Activated T-cell treated with anti-CD3 and anti-CD28 coated beads for 1 hour (primary cell): ENCODE results near the gene SPON2.

Experiments
- DNase-seq: peaks from one replicate; pipeline ENCODE4 v3.0.0-alpha.2; 2020; ENCODE audit warnings: low read depth

The SPON2 gene

DNA sequence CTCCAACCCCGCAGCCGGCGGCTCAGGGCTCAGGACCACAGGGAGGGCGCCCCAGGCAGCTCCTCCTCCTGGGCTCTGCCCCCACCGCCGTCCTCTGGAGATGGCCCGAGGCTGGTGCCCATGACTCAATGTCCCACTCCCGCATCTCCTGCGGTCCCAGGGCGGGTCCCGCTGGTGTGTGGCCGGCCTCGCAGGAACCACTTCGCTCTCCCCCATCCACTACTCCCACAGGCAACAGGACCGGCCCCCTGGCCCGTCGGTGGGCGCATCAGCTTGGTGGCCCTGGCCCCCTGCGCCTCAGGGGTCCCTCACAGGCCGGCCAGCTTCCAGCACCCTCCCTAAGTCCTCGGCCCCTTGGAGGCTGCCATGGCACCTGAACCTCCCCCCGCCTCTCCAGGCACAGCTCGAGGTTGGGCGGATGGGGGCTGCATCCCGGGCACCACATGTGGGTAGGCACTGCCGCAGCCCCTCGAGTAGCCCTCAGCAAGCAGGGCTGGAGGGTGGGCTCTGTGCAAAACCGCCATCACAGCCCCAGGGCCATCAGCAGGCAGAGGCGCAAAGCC is 22.8 kb upstream of the SPON2 start:
- no peak for DNase-seq

DNA sequence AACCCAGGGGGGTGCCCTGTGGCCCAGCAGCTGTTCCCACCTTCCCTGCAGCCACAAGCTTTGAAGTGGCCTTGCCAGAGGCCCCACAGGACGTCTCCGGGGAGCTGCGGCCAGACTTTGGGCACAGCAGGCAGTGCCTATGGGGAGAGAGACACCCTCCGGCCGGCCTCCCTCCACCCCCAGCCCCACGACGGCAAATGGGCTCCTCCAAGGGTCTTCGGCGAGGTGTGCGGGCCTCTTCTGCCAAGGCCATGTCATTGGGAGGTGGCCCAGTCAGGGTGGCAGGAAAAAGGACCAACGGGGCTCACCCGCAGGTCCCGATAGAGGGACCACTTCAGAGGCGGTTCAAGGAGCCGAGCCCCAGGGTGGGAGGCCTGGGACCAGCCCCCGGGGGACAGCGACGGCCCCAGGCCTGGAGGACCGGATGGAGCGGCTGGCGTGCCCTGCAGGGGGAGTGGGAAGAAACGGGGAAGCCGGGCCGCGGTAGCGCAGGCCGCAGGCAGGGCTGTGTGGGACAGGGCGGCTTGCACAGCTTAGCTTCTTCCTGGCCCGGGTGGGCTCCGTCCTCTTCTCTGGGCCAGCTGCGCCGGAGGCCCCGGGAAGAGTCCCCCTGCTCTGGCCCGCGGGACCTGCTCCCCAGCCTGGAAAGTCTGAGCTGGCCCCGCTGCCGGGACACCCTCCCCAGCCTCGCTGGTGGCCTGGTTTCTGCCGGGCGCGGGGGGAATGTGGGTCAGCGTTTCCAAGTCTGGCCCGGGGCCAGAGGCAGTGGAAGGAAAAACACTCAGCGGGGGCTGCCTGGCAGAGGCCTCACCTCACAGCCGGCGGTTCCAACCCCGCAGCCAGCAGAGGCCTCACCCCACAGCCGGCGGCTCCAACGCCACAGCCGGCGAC is 21.9 kb upstream of the SPON2 start:
- DNase-seq = no peak

DNA sequence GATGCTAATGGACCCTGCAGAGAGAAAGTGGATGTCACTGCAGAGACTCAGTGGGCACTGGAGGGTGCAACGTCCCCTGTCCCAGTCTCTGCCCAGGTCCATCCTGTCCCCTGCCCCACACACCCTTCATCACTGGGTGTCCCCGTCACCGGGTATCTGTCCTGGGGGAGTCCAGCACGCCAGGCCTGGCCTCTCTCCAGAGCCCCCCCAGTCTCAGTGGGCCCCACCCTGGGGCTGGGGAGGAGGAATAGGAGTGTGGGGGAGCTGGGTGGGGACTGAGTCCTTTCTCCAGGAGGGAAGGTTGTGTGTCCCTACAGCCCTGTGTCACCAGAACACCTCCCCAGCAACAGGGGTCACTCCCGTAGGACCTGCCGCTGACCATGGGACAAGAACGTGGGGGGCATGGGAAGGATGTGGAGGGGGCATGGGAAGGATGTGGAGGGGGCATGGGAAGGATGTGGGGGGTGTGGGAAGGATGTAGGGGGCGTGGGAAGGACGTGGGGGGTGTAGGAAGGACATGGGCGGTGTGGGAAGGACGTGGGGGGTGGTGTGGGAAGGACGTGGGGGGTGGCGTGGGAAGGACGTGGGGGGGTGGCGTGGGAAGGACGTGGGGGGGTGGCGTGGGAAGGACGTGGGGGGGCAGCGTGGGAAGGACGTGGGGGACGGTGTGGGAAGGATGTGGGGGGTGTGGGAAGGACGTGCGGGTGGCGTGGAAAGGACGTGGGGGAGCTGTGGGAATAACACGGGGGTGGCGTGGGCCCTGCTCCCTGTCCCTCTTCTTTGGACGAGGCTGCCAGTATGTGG is 21.0 kb upstream of the SPON2 start:
- no peak for DNase-seq

- no peak for DNase-seq
Observed at GRCh38 chr4:1192493-1193205, 20.3 kb upstream of the SPON2 start.

- DNase-seq = no peak
Observed at GRCh38 chr4:1192091-1192492, 19.7 kb upstream of the SPON2 start.

- DNase-seq = no peak
Observed at GRCh38 chr4:1191621-1192020, 19.2 kb upstream of the SPON2 start.

GRCh38 chr4:1187182-1187581 is 14.8 kb upstream of the SPON2 start:
- DNase-seq = no peak

DNA sequence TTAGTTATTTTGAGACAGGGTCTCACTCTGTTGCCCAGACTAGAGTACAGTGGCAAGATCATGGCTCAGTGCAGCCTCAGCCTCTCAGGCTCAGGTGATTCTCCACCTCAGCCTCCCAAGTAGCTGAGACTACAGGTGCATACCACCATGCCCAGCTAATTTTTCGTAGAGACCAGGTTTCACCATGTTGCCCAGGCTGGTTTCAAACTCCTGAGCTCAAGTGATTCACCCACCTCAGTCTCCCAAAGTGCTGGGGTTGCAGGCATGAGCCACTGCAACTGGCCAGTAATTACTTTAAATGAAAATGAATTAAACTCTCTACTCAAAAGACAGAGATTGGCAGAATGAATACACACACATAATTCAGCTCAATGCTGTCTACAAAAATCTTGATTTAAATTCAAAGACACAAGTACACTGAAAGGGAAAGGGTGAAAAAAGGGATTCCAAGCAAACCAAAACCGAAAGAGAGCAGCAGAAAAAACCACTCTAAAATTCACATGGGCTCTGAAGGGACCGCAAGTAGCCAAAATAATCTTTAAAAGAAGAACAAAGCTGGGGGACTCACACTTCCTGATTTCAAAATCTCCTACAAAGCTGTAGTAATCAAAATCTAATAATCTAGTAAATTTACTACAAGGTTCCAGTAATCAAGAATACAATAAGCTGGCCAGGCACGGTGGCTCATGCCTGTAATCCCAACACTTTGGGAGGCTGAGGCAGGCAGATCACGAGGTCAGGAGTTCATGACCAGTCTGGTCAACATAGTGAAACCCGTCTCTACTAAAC is 11.8 kb upstream of the SPON2 start:
- no peak for DNase-seq

DNA sequence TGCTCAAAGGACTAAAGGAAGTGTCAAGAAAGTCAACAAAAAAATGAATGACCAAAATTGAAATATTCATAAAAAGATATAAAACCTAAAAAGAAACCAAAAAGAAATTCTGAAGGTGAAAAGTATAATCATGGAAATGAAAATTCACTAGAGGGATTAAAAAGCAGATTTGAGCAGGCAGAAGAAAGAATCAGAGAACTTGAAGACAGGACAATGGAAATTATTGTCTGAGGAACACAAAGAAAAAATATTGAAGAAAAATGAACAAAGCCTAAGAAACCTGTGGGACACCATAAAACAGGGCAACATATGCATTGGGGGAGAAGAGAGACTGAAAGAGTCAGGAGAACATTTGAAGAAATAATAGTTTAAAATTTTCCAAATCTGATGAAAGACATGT is 9.9 kb upstream of the SPON2 start:
- DNase-seq = no peak

DNA sequence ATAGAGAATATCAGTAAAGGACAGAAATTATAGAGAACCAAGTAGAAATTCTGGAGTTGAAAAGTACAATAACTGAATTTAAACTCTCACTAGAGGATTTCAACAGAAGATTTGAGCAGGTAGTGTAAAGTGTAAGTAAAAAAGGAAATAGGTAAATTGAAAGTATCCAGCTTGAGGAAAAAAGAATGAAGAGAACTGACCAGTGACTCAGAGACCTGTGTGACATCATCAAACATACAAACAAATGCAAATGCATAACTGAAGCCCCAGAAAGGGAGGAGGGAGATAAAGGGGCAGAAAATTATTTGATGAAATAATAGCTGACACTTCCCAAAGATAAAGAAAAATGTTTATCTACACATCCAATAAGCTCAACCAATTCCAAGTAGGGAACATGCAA is 8.3 kb upstream of the SPON2 start:
- no peak for DNase-seq

DNA sequence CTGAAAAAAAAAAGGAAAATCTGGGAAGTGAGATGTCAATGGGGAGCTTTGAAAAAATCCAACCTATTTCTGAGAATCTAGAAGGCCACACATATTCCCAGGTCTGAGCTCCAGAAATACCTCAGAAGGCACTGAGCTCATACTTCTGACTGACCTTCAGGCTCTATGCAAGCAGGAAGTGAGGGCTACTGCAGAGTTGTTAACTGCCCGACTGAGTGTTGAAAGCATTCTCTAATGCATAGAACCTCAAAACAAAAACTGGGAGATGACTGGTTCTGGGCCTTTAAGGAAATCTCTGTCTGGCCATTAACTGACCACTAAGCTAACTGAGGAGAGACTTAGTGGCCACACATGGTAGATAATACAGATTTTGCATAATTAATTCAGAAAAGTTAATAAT is 7.6 kb upstream of the SPON2 start:
- DNase-seq = no peak

GRCh38 chr4:1179089-1179441 is 6.7 kb upstream of the SPON2 start:
- DNase-seq = no peak

DNA sequence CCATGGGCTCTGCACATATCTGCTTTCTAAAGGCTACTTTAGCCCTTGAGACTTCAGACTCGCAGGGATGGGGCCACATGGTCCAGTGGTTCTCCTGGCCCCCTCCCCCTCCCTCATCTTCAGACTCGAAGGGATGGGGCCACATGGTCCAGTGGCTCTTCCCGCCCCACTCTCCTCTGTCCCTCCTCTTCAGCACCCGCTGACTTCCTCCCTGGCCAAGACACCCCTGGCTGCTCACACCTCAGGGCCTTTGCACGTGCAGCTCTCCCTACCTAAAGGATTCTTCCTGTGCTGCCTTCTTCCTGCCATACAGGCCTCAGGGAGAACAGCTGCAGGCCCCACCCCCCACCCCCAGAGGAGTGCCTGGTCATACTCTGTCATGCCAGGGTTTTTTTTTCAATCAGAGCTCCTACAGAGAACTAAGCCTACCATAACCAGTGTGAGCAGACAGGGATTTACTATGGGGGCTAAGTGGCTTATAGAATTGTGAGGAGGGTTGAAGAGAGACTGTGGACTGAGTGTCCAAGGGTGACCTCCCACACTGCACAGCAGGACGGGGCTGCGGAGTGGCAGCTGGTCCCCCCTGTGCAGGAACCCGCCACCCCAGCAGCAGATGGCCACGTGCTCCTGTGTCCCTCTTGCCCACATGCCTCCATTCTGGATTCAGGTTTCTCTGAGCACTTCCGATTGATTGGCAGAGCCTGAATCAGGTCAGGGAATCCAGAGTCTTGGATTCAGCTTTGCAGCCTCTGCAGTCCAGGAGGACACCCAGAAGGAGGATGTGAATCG is 6.1 kb upstream of the SPON2 start:
- DNase-seq = no peak

DNA sequence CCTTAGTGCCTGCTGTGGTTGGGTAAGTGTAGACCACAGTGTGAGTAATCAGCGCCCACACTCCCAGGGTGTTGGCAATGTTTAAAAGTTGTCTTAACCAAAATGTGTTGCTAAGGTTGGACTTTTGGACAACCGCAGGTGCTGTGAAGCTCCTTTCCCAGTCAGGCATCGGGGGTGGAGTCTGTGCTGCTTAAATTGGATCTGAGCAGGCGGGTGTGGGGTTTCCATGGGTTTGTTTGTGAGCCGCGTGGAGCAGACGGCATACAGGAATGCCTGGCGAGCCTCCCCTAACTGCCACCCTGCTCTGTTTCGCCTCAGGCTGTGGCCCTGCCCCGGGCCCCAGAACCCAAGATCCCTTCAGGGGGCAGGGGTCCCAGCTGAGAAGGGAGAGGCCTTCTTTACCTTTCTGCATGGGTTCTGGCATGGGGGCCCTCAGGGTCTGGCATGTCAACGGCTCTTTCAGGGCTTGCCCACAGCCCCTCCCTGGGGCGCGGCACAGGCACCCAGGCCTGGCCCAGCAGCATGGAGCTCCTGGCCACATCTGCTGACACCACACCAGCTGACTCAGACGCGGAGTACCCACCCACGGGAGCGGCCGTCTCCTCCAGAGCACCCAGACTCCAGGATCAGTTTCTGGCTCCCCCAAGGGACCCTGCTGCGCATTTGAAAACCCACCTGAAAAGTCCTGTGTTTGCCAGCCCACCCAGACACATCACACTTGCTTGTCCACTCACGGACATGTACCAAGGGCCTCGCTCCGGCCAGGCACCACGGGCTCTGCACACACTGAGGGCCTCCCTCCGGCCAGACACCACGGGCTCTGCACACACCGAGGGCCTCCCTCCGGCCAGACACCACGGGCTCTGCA is 5.1 kb upstream of the SPON2 start:
- DNase-seq = no peak

- DNase-seq = no peak
Observed at GRCh38 chr4:1176398-1177273, 4.3 kb upstream of the SPON2 start.

GRCh38 chr4:1175635-1176229 is 3.3 kb upstream of the SPON2 start:
- DNase-seq = no peak

DNA sequence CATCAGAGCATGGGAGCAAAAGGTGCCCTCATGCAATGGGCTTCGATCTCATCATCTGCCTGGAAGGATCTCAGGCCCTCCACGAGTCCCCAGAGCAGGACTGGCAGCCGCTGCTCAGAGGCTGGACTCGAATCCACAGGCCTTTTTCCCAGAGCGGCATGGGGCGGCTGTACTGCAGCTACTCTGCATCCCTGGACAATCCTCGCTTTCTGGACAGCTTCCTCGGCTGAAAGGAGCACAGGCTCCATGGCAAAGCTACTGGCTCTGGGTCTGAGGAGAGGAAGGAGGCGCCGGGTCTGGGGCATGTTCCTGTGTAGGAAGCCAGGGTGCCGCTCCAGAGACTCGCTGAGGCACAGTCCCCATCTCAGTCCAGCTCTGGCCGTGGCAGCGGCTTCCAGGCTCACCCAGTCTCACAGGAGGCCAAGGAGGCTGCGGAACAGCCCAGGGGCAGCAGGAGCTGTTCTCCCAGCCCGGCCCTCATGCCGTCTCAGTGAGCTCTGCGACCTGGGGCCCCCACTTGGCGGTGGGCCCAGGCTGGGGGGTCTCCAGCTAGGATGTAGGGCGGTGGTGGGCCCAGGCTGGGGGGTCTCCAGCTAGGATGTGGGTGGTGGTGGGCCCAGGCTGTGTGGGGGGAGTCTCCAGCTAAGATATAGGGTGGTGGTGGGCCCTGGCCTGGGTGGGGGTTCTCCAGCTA is 2.7 kb upstream of the SPON2 start:
- no peak for DNase-seq
